AG04450 (cell line): ENCODE measurements around the gene AKT2. TPM values are rescaled to one million over a fixed set of nuclear protein-coding genes. Genes with fewer than 3 reads are reported as not detected.

ENCODE experiments used
- CTCF ChIA-PET: fragments of 300-600, 350-600 bp; formaldehyde crosslinking; extraction: SDS; loops from one replicate; lab custom pipeline; 2022; ENCODE audit warnings: antibody characterized with exemption, inconsistent platforms; lab: Charles Lee
- POLR2A ChIA-PET: fragments of 350-600 bp; formaldehyde crosslinking; extraction: SDS; loops from one replicate; lab custom pipeline; 2021; ENCODE audit warnings: antibody characterized with exemption, inconsistent platforms; lab: Yijun Ruan, JAX
- DNase-seq: peaks from one replicate; pipeline ENCODE4 v3.0.0-alpha.2; 2011; ENCODE audit warnings: low read depth, low spot score
- H3K27ac ChIP-seq: one replicate; pipeline ENCODE4 v1.5.1; 2012; ENCODE audit warnings: low read depth, low read length, control low read depth
- H3K27me3 ChIP-seq: one replicate; pipeline ENCODE4 v1.6.0; 2012; ENCODE audit warnings: low read length; ENCODE audit not compliant: control insufficient read depth, insufficient read depth
- H3K4me3 ChIP-seq: 2 replicates; pipeline ENCODE4 v1.5.1; 2011; ENCODE audit warnings: mild to moderate bottlenecking, low read depth, low read length, control low read depth
- H3K9me3 ChIP-seq: 2 replicates; pipeline ENCODE4 v1.5.1; 2012; ENCODE audit warnings: low read length; ENCODE audit not compliant: control insufficient read depth, insufficient read depth
- polyA plus RNA-seq: library from polyadenylated mRNA; depleted of rRNA; stranded (reverse); fragments of >200 nt; gene quantifications from 2 replicates; pipeline ENCODE4 v1.2.3, GENCODE V29; 2011
- TF ChIP-seq, protein P1 (sequence below): IDR thresholded peaks from 2 replicates; pipeline ENCODE4 v1.5.1; 2011; ENCODE audit warnings: low read depth, low read length, control low read depth, inconsistent platforms

Gene AKT2
- polyA plus RNA-seq, 1 experiment = 99.8 TPM

DNA sequence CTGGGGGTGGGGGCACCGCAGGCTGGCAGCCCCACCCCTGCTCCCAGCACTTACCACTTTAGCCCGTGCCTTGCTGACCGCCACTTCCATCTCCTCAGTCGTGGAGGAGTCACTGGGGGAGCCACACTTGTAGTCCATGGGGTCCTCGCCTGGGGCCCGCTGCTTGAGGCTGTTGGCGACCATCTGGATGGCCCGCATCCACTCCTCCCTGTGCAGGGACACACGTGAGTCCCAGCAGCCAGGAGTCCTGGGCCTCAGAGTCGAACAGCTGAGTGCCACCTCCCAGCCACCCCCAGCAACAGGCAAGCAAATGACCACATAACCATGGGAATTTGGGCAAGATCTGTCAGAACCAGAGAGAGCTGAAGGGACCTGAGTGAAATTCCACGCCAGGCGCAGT is 42.7 kb downstream of the AKT2 start:
- ChIA-PET CTCF (no interaction called here), POLR2A (no interaction called here)
- no peak overlapping the region for H3K27ac ChIP-seq

DNA sequence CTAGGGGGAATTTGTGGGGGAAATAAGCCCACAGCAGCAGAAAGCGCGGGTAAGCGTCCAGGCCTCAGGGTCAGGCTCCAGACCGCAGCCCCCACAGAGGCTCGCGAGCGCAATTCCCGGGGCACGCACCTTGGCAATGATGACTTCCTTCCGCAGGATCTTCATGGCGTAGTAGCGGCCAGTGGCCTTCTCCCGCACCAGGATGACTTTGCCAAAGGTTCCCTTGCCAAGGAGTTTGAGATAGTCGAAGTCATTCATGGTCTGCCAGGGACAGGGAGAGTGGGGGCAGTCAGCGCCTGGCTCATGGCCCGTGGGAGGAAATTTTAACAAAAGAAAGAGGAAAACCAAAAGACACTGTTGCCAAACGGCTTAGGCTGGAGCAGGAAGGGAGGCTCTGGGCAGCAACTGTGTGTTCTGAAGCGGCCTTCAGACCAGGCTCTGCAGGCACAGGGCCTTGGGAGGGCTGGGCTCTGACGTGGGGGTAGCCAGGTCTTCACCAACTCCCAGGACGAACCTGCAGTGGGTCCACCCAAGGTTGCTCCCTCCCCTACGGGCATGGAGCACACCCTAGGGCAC is 43.2 kb downstream of the AKT2 start:
- ChIA-PET POLR2A (no interaction called here), CTCF (no interaction called here)
- no peaks in the 10 kb centered on the region; the same call in 1 of the 2 replicates for H3K9me3 ChIP-seq
- no peak overlapping the region for H3K4me3 ChIP-seq
- H3K27me3 ChIP-seq = no peaks in the 10 kb centered on the region
- H3K27ac ChIP-seq = no peak overlapping the region
- TF ChIP-seq, protein P1, sequence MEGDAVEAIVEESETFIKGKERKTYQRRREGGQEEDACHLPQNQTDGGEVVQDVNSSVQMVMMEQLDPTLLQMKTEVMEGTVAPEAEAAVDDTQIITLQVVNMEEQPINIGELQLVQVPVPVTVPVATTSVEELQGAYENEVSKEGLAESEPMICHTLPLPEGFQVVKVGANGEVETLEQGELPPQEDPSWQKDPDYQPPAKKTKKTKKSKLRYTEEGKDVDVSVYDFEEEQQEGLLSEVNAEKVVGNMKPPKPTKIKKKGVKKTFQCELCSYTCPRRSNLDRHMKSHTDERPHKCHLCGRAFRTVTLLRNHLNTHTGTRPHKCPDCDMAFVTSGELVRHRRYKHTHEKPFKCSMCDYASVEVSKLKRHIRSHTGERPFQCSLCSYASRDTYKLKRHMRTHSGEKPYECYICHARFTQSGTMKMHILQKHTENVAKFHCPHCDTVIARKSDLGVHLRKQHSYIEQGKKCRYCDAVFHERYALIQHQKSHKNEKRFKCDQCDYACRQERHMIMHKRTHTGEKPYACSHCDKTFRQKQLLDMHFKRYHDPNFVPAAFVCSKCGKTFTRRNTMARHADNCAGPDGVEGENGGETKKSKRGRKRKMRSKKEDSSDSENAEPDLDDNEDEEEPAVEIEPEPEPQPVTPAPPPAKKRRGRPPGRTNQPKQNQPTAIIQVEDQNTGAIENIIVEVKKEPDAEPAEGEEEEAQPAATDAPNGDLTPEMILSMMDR = no peak
- DNase-seq = no peak

More for the DNA sequence above, 42.7 kb downstream of the AKT2 start:
- no peaks in the 10 kb centered on the region for H3K27me3 ChIP-seq
- H3K4me3 ChIP-seq = no peak overlapping the region
- DNase-seq = no peak
- no peaks in the 10 kb centered on the region; the same call in 1 of the 2 replicates for H3K9me3 ChIP-seq
- TF ChIP-seq, protein P1 = no peak

DNA sequence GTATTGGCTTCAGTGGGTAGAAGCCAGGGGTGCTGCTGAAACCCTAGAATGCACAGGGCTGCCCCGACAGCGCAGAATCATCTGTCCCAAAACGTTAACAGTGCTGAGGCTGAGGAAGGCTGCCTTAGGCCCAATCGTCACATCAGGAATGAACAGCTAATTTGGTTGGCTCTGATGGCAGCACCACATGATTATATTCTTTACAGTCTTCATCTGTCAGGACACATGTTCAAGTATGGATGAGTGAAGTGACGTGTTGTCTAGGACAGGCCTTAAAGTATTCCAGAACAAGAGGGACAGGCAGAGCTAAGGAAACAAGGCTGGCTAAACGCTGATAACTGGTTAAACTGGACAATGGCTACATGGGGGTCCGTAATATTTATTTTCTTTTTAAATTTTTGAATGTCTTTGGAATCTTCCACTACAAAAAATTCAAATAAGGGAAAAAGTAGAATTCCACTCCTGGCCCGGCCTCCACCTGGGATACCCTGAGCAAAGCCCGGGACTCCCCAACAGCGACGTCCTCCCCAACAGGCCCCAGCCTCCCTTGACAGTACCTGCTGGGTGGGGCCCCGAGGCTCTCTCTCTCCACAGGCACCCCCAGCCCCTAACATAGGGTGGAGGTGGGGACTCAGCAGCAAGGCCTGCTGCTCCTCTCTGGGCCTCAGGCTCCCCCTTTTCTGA is 43.9 kb downstream of the AKT2 start:
- no peaks in the 10 kb centered on the region; the same call in 1 of the 2 replicates for H3K9me3 ChIP-seq
- ChIA-PET CTCF (interaction anchor here (0.6 kb wide), 1 partner anchor 605 kb away, joined by 4 read pairs; no protein-coding TSS in a partner anchor), POLR2A (interaction anchor here (0.6 kb wide), 1 partner anchor 132 kb away, joined by 3 read pairs; no protein-coding TSS in a partner anchor)
- no peak for DNase-seq
- no peaks in the 10 kb centered on the region for H3K27me3 ChIP-seq
- H3K4me3 ChIP-seq = no peak overlapping the region
- TF ChIP-seq, protein P1 = no peak
- no peak overlapping the region for H3K27ac ChIP-seq

DNA sequence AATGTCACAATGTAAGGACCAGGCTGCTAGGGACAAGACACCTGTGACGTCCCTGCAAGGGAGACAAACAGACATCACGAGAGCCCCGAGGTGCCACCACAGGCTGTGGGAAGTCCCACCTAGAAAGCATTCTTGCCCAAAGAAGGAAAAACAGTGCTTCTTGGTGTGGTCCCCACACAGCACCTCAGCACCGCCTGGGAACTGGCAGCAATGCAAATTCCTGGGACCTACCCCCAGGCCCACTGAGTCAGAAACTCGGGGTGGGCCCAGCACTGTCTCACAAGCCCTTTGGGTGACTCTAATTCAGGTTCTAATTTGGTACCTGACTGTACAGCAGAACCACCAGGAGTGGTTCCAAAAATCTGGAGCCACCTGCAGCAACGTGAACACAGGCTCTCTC is 44.8 kb downstream of the AKT2 start:
- POLR2A ChIA-PET = no interaction called here
- Histone ChIP-seq H3K27ac (no peak overlapping the region), H3K9me3 (no peaks in the 10 kb centered on the region; the same call in 1 of the 2 replicates), H3K27me3 (no peaks in the 10 kb centered on the region), H3K4me3 (no peak overlapping the region)
- TF ChIP-seq, protein P1 = no peak
- no peak for DNase-seq
- CTCF ChIA-PET = interaction anchor here (0.6 kb wide), 1 partner anchor 604 kb away, joined by 4 read pairs; no protein-coding TSS in a partner anchor
